Suppressor macrophage treated with lipopolysaccharide for 4 hours (primary cell): ENCODE results near the gene PC.
"Not testable (repeated sequence)": the region's sequence is repeated elsewhere in the genome, so short reads cannot be mapped to it uniquely, and the experiment has no call there.

Source experiments
- DNase-seq: peaks from one replicate; pipeline ENCODE4 v3.0.0-alpha.2; 2020

Gene PC

GRCh38 chr11:66834539-66834845 is 123.7 kb downstream of the PC start:
- no peak for DNase-seq

GRCh38 chr11:66824573-66824972 is 133.6 kb downstream of the PC start:
- not testable (repeated sequence) for DNase-seq

- no peak for DNase-seq
These were observed 134.5 kb downstream of the PC start for GRCh38 chr11:66823700-66824099.

- no peak for DNase-seq
These were observed 137.3 kb downstream of the PC start for GRCh38 chr11:66820901-66821300.

- no peak for DNase-seq
These were observed 137.8 kb downstream of the PC start for GRCh38 chr11:66820381-66820780.

- DNase-seq, result no peak
These were observed 139.8 kb downstream of the PC start for GRCh38 chr11:66818231-66818955.

- DNase-seq, result no peak
These were observed 142.5 kb downstream of the PC start for GRCh38 chr11:66815646-66816045.

- no peak for DNase-seq
These were observed 143.5 kb downstream of the PC start for GRCh38 chr11:66814678-66815077.

GRCh38 chr11:66810576-66811185 is 147.5 kb downstream of the PC start:
- DNase-seq, result no peak

- no peak for DNase-seq
These were observed 148.6 kb downstream of the PC start for GRCh38 chr11:66809592-66809991.

GRCh38 chr11:66800720-66801428 is 157.3 kb downstream of the PC start:
- no peak for DNase-seq

GRCh38 chr11:66799815-66800214 is 158.4 kb downstream of the PC start:
- DNase-seq, result not testable (repeated sequence)
